NCI-H2227 (cell line): Measurements from ENCODE around the gene KCTD3.

Source experiments
- DNase-seq: peaks from one replicate; lab custom pipeline; 2025; ENCODE audit not compliant: unreplicated experiment; lab: John Stamatoyannopoulos, UW

The KCTD3 gene

GRCh38 chr1:215556996-215557395, 10.1 kb upstream of the KCTD3 start:
- no peak for DNase-seq

GRCh38 chr1:215557504-215557903, 9.6 kb upstream of the KCTD3 start:
- no peak for DNase-seq

- DNase-seq = no peak
These were observed 9.0 kb upstream of the KCTD3 start for GRCh38 chr1:215557992-215558626.

DNA sequence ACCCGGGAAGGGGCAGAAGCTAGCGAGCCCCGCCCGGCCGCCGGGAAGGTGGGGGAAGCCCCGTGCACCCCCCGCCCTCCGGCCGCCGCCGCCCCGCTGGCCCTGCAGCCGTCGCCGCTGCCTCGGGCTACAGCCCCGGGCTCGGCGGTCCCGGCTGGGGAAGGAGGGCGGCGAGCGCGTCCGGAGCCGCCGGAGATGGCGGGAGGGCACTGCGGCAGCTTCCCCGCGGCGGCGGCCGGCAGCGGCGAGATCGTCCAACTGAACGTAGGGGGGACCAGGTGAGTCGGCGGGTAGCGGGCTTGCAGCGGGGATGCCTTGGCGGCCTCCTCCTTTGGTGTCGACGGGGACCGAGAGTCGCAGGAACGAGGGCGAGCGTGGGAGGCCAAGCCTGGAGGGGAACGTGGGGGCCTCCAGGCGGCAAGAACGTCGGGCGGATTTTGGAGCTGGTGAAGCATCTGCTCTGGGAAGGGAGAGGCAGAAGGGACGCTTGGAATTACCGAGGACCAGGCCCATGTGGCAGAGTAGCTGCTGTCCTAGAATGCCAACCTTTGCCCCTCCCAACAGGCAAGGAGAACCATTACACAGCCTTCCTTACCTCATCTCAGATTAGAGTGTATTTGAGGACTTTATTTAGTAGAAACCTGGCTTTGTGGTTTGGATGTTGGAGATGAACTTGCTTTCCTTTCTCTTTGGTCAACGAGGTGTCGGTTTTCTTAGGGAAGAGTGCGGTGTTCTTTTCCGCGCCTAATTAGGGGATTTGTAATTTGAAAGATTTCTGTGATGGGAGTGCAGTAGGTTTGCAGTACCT, 591 bp downstream of the KCTD3 start:
- peak; percentile 71 for DNase-seq

- no peak for DNase-seq
These were observed 1.2 kb downstream of the KCTD3 start for GRCh38 chr1:215568299-215568692.

GRCh38 chr1:215569986-215570824, 3.1 kb downstream of the KCTD3 start:
- no peak for DNase-seq

DNA sequence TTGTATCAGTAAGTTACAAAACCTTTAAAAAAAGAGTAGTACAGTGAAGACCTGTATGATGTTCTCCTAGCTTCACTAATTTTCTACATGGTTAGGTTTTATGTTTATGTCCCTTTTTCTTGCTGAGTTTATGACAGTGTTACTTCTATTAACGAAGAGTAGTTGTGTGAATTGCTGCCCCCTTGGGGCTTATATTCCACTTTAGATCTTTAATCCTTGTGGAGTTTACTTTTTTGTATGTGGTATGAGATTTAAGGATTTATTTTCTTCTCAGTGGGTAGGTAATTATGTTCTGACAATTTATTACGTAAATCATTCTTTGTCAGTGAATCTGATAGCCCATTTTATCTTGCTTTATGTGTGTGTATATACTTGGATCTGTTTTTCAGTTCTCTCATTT, 14.8 kb downstream of the KCTD3 start:
- no peak for DNase-seq

GRCh38 chr1:215583185-215583749, 16.2 kb downstream of the KCTD3 start:
- DNase-seq = no peak

DNA sequence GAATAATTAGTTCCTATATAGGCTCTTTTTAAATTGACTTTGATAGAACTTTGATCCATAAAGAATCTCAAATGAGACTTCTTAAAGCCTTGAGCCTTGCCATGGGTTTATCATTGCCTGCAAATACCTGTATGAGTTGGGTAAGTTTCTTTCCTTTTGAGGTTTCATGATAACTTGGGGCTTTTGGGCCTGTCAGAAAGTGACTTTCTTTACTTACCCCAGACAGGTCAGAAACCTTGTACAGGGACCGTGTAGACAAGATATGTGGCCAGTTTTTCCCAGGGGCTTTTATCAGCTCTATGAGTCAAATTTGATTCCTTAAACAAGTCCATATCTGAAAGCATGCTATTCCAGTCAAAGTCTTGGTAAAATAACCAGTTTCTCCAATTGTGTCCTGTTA, 17.3 kb downstream of the KCTD3 start:
- no peak for DNase-seq

DNA sequence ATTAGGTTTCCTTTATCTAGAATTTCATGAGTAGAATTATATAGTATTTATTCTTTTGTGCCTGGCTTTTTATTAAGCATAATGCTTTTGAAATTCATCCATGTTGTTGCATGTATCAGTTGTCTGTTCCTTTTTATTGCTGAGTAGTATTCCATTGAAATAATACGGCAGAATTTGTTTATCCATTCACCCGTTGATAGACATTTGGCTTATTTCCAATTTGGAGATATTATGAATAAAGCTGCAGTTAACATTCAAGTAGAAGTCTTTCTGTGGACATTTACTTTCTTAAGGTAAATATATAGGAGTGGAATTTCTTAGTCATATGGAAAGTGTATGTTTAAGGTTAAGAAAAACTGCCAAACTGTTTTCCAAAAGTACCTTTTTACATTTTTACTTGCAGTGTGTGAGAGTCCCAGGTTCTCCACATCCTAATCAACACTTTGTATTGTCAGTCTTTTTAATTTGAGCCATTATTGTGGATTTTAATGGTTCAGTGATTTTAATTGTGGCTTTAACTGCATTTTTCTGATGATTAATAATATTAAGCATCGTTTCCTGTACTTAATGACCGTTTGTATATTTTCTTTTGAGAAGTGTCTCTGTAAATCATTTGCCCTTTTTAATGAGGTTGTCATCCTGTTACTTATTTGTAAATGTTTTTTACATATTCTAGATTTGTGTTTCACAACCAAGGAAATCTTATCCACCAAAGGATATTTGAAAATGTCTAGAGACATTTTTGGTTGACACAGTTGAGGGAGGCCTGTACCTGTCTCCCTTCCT, 22.7 kb downstream of the KCTD3 start:
- no peak for DNase-seq

GRCh38 chr1:215590779-215591491, 23.8 kb downstream of the KCTD3 start:
- no peak for DNase-seq

GRCh38 chr1:215594640-215595039, 27.5 kb downstream of the KCTD3 start:
- no peak for DNase-seq

DNA sequence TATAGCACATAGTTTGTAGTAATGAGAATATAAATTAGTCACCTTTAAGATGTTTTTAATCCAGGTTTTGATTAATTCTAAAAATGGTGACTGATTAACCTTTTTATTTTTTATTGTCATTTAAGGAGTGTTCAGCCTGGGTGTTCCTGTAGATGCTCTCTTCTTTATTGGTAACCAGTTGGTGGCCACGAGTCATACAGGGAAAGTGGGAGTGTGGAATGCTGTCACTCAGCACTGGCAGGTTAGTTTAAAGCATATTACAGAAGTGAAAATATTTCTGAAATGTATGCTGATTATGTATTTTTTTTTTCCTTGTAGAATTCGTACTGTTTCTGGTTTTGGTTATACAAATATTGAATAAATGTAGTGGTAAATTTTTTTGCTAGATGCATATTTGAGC, 28.1 kb downstream of the KCTD3 start:
- DNase-seq = no peak

- DNase-seq = no peak
These were observed 30.9 kb downstream of the KCTD3 start for GRCh38 chr1:215597961-215598360.

DNA sequence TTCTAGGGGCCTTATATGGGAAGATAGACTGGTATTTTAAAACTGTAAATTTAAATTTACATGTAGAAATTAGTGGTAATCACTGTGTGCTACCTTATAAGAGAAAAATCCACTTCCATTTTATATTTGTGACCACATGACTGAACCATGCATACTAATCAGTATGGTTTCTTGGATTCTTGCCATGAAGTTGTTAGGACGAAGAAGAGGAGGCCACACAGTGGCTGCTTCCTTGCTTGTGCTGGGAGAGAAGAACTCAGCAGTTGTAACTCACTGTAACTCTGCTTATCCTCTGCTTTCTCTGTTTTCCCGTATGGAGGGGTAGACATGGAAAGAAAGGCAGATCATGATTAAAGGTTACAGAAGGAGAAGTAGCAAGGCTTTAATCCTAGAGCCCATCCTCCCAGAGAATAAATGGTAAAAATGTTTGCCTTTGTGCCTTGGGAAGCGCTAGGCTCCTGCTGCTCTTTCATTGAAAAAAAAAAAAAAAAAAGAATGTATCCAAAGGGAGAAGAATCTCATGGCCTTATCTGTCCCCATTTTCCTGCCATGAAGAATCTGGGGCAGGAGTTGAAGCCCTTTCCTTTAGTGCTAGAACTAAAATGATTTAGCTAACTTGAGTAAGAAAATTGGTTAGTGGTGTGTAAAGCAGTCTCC, 32.4 kb downstream of the KCTD3 start:
- DNase-seq = peak; percentile 25

- DNase-seq = no peak
These were observed 33.2 kb downstream of the KCTD3 start for GRCh38 chr1:215600258-215600792.

DNA sequence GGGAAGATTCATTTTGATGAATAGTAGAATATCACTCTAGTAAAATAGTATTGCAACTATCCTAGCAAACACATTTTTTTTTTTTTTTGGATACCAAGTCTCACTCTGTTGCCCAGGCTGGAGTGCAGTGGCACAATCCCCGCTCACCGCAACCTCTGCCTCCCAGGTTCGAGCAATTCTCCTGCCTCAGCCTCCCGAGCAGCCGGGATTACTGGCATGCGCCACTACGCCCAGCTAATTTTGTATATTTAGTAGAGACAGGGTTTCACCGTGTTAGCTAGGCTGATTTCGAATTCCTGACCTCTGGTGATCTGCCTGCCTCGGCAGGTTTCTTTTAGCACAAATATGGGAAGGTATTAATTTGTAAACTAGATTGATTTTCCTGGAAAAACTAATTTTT, 33.8 kb downstream of the KCTD3 start:
- DNase-seq = no peak

DNA sequence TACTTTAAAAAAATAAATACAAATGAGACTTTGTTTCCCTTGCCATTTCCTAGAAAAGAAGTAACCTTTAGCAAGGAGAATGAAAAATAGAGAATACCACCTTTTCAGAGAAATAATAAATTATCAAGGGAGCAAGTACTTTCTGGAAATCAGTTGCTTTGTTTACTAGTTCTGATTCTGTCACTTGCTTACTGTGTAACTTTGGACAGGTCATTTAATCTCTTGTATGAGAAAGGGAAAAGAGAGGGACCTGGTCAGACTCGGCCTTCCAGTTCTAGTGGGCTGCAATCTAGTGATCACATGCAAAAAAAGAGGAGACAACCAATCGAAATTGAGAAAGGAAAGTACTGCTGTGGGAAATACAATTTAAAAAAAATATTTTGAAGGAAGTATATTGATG, 34.2 kb downstream of the KCTD3 start:
- DNase-seq = no peak

- no peak for DNase-seq
These were observed 36.2 kb downstream of the KCTD3 start for GRCh38 chr1:215603319-215603718.
